ENCODE results near the gene ENTREP3.
A peak's percentile ranks its signal among the peaks of the same experiment; 100 is the strongest.

Gene ENTREP3

GRCh38 chr1:155255243-155256007, at the start of gene ENTREP3:
ENTREP3 (minus strand) TSS chr1:155255483; CDS start chr1:155254877, 606 bp downstream.
- Histone ChIP-seq H3K9ac (ENCODE audit: low read length in 5 of 5) (peak within 1 kb of the TSS; percentile 82 to 98 (median 93)), H3K36me3 (ENCODE audit: control insufficient read depth in 5 of 5, insufficient read depth in 5 of 5, low read length in 5 of 5) (peaks cover 2 to 29% (median 21%) of the 10 kb centered on the region in 5 donors), H3K27me3 (ENCODE audit: control insufficient read depth in 5 of 5, insufficient read depth in 4 of 5, low read length in 5 of 5) (no peaks in the 10 kb centered on the region), H3K27ac (ENCODE audit: low read depth, low read length) (peak within 1 kb of the TSS; percentile 98), H3K4me3 (ENCODE audit: low read depth in 1 of 5, low read length in 5 of 5) (peak within 1 kb of the TSS; percentile 56 to 88 (median 76)), H3K9me3 (ENCODE audit: control insufficient read depth in 5 of 5, low read length in 5 of 5) (no peaks in the 10 kb centered on the region), H3K4me1 (ENCODE audit: control insufficient read depth in 5 of 5, insufficient read depth in 5 of 5, low read length in 5 of 5) (peaks cover 9 to 43% (median 31%) of the 10 kb centered on the region in 5 donors)

GRCh38 chr1:155304558-155305063, 49.3 kb upstream of the ENTREP3 start:
- H3K27me3 ChIP-seq (ENCODE audit: control insufficient read depth in 5 of 5, insufficient read depth in 4 of 5, low read length in 5 of 5) = no peaks in the 10 kb centered on the region
- H3K9me3 ChIP-seq (ENCODE audit: control insufficient read depth in 5 of 5, low read length in 5 of 5) = no peaks in the 10 kb centered on the region
- peaks cover 0 to 14% (median 14%) of the 10 kb centered on the region in 5 donors for H3K4me1 ChIP-seq (ENCODE audit: control insufficient read depth in 5 of 5, insufficient read depth in 5 of 5, low read length in 5 of 5)
- no peak overlapping the region for H3K27ac ChIP-seq (ENCODE audit: low read depth, low read length)
- H3K36me3 ChIP-seq (ENCODE audit: control insufficient read depth in 5 of 5, insufficient read depth in 5 of 5, low read length in 5 of 5) = no peaks in the 10 kb centered on the region
- H3K4me3 ChIP-seq (ENCODE audit: low read depth in 1 of 5, low read length in 5 of 5) = no peak overlapping the region
- no peak overlapping the region for H3K9ac ChIP-seq (ENCODE audit: low read length in 5 of 5)

- no peak within 1 kb of the TSS for H3K9ac ChIP-seq (ENCODE audit: low read length in 5 of 5)
Measured at GRCh38 chr1:155301342-155301841, 46.1 kb upstream of the ENTREP3 start, which contains the start of gene PKLR. PKLR (minus strand) TSS chr1:155301438; CDS start chr1:155301395, 43 bp downstream.

GRCh38 chr1:155300553-155301329, 45.5 kb upstream of the ENTREP3 start:
- no peak overlapping the region for H3K4me3 ChIP-seq (ENCODE audit: low read depth in 1 of 5, low read length in 5 of 5)
- H3K27ac ChIP-seq (ENCODE audit: low read depth, low read length) = no peak overlapping the region
- peaks cover 4 to 16% (median 11%) of the 10 kb centered on the region in 5 donors for H3K27me3 ChIP-seq (ENCODE audit: control insufficient read depth in 5 of 5, insufficient read depth in 4 of 5, low read length in 5 of 5)
- H3K9me3 ChIP-seq (ENCODE audit: control insufficient read depth in 5 of 5, low read length in 5 of 5) = no peaks in the 10 kb centered on the region
- no peaks in the 10 kb centered on the region for H3K4me1 ChIP-seq (ENCODE audit: control insufficient read depth in 5 of 5, insufficient read depth in 5 of 5, low read length in 5 of 5)
- no peak overlapping the region for H3K9ac ChIP-seq (ENCODE audit: low read length in 5 of 5)
- H3K36me3 ChIP-seq (ENCODE audit: control insufficient read depth in 5 of 5, insufficient read depth in 5 of 5, low read length in 5 of 5) = no peaks in the 10 kb centered on the region

More at GRCh38 chr1:155301342-155301841, 46.1 kb upstream of the ENTREP3 start, which contains the start of gene PKLR:
- Histone ChIP-seq H3K27me3 (ENCODE audit: control insufficient read depth in 5 of 5, insufficient read depth in 4 of 5, low read length in 5 of 5) (peaks cover 0 to 12% (median 7%) of the 10 kb centered on the region in 5 donors), H3K4me3 (ENCODE audit: low read depth in 1 of 5, low read length in 5 of 5) (no peak within 1 kb of the TSS), H3K9me3 (ENCODE audit: control insufficient read depth in 5 of 5, low read length in 5 of 5) (no peaks in the 10 kb centered on the region), H3K36me3 (ENCODE audit: control insufficient read depth in 5 of 5, insufficient read depth in 5 of 5, low read length in 5 of 5) (no peaks in the 10 kb centered on the region), H3K4me1 (ENCODE audit: control insufficient read depth in 5 of 5, insufficient read depth in 5 of 5, low read length in 5 of 5) (no peaks in the 10 kb centered on the region), H3K27ac (ENCODE audit: low read depth, low read length) (no peak within 1 kb of the TSS)

GRCh38 chr1:155300024-155300423, 44.7 kb upstream of the ENTREP3 start:
- H3K9me3 ChIP-seq (ENCODE audit: control insufficient read depth in 5 of 5, low read length in 5 of 5) = no peaks in the 10 kb centered on the region
- no peak overlapping the region for H3K27ac ChIP-seq (ENCODE audit: low read depth, low read length)
- no peaks in the 10 kb centered on the region for H3K36me3 ChIP-seq (ENCODE audit: control insufficient read depth in 5 of 5, insufficient read depth in 5 of 5, low read length in 5 of 5)
- peaks cover 0 to 7% (median 5%) of the 10 kb centered on the region in 5 donors for H3K4me1 ChIP-seq (ENCODE audit: control insufficient read depth in 5 of 5, insufficient read depth in 5 of 5, low read length in 5 of 5)
- no peak overlapping the region for H3K4me3 ChIP-seq (ENCODE audit: low read depth in 1 of 5, low read length in 5 of 5)
- H3K27me3 ChIP-seq (ENCODE audit: control insufficient read depth in 5 of 5, insufficient read depth in 4 of 5, low read length in 5 of 5) = peaks cover 10 to 23% (median 18%) of the 10 kb centered on the region in 5 donors
- no peak overlapping the region for H3K9ac ChIP-seq (ENCODE audit: low read length in 5 of 5)

- Histone ChIP-seq H3K27me3 (ENCODE audit: control insufficient read depth in 5 of 5, insufficient read depth in 4 of 5, low read length in 5 of 5) (peaks cover 24 to 41% (median 30%) of the 10 kb centered on the region in 5 donors), H3K9me3 (ENCODE audit: control insufficient read depth in 5 of 5, low read length in 5 of 5) (no peaks in the 10 kb centered on the region), H3K36me3 (ENCODE audit: control insufficient read depth in 5 of 5, insufficient read depth in 5 of 5, low read length in 5 of 5) (no peaks in the 10 kb centered on the region), H3K9ac (ENCODE audit: low read length in 5 of 5) (no peak overlapping the region), H3K4me3 (ENCODE audit: low read depth in 1 of 5, low read length in 5 of 5) (no peak overlapping the region), H3K27ac (ENCODE audit: low read depth, low read length) (no peak overlapping the region), H3K4me1 (ENCODE audit: control insufficient read depth in 5 of 5, insufficient read depth in 5 of 5, low read length in 5 of 5) (peaks cover 0 to 11% (median 9%) of the 10 kb centered on the region in 5 donors)
Measured at GRCh38 chr1:155297384-155297783, 42.1 kb upstream of the ENTREP3 start.

GRCh38 chr1:155296661-155297060, 41.4 kb upstream of the ENTREP3 start:
- no peak overlapping the region for H3K9ac ChIP-seq (ENCODE audit: low read length in 5 of 5)

GRCh38 chr1:155295942-155296267, 40.6 kb upstream of the ENTREP3 start:
- no peak overlapping the region for H3K9ac ChIP-seq (ENCODE audit: low read length in 5 of 5)
- peaks cover 0 to 11% (median 9%) of the 10 kb centered on the region in 5 donors for H3K4me1 ChIP-seq (ENCODE audit: control insufficient read depth in 5 of 5, insufficient read depth in 5 of 5, low read length in 5 of 5)
- no peaks in the 10 kb centered on the region for H3K36me3 ChIP-seq (ENCODE audit: control insufficient read depth in 5 of 5, insufficient read depth in 5 of 5, low read length in 5 of 5)
- H3K27me3 ChIP-seq (ENCODE audit: control insufficient read depth in 5 of 5, insufficient read depth in 4 of 5, low read length in 5 of 5) = peaks cover 24 to 48% (median 30%) of the 10 kb centered on the region in 5 donors
- no peaks in the 10 kb centered on the region for H3K9me3 ChIP-seq (ENCODE audit: control insufficient read depth in 5 of 5, low read length in 5 of 5)
- no peak overlapping the region for H3K4me3 ChIP-seq (ENCODE audit: low read depth in 1 of 5, low read length in 5 of 5)
- H3K27ac ChIP-seq (ENCODE audit: low read depth, low read length) = no peak overlapping the region

More at GRCh38 chr1:155296661-155297060, 41.4 kb upstream of the ENTREP3 start:
- Histone ChIP-seq H3K4me1 (ENCODE audit: control insufficient read depth in 5 of 5, insufficient read depth in 5 of 5, low read length in 5 of 5) (peaks cover 0 to 11% (median 9%) of the 10 kb centered on the region in 5 donors), H3K27ac (ENCODE audit: low read depth, low read length) (no peak overlapping the region), H3K4me3 (ENCODE audit: low read depth in 1 of 5, low read length in 5 of 5) (no peak overlapping the region), H3K27me3 (ENCODE audit: control insufficient read depth in 5 of 5, insufficient read depth in 4 of 5, low read length in 5 of 5) (peaks cover 24 to 44% (median 30%) of the 10 kb centered on the region in 5 donors), H3K9me3 (ENCODE audit: control insufficient read depth in 5 of 5, low read length in 5 of 5) (no peaks in the 10 kb centered on the region), H3K36me3 (ENCODE audit: control insufficient read depth in 5 of 5, insufficient read depth in 5 of 5, low read length in 5 of 5) (no peaks in the 10 kb centered on the region)

- H3K36me3 ChIP-seq (ENCODE audit: control insufficient read depth in 5 of 5, insufficient read depth in 5 of 5, low read length in 5 of 5) = no peaks in the 10 kb centered on the region
- no peaks in the 10 kb centered on the region for H3K9me3 ChIP-seq (ENCODE audit: control insufficient read depth in 5 of 5, low read length in 5 of 5)
- H3K9ac ChIP-seq (ENCODE audit: low read length in 5 of 5) = no peak overlapping the region
- H3K4me3 ChIP-seq (ENCODE audit: low read depth in 1 of 5, low read length in 5 of 5) = peak overlapping the region in 1 of 5 donors; percentile 6
- H3K27me3 ChIP-seq (ENCODE audit: control insufficient read depth in 5 of 5, insufficient read depth in 4 of 5, low read length in 5 of 5) = peaks cover 24 to 48% (median 30%) of the 10 kb centered on the region in 5 donors
- H3K4me1 ChIP-seq (ENCODE audit: control insufficient read depth in 5 of 5, insufficient read depth in 5 of 5, low read length in 5 of 5) = peaks cover 0 to 11% (median 9%) of the 10 kb centered on the region in 5 donors
- no peak overlapping the region for H3K27ac ChIP-seq (ENCODE audit: low read depth, low read length)
Measured at GRCh38 chr1:155295183-155295941, 40.1 kb upstream of the ENTREP3 start.

All from subcutaneous abdominal adipose tissue (tissue), 5 donors.